ENCODE results near the gene PIPOX. TPM values are rescaled to one million over a fixed set of nuclear protein-coding genes. Genes with fewer than 3 reads are reported as not detected.

Gene PIPOX
- total and polyA plus RNA-seq, 9 of the 15 experiments (the other 6 are each of a cell fraction or from before 2014, with no cell fraction given) = 0.15 to 2.2 (median 0.58) TPM; not detected in 2

DNA sequence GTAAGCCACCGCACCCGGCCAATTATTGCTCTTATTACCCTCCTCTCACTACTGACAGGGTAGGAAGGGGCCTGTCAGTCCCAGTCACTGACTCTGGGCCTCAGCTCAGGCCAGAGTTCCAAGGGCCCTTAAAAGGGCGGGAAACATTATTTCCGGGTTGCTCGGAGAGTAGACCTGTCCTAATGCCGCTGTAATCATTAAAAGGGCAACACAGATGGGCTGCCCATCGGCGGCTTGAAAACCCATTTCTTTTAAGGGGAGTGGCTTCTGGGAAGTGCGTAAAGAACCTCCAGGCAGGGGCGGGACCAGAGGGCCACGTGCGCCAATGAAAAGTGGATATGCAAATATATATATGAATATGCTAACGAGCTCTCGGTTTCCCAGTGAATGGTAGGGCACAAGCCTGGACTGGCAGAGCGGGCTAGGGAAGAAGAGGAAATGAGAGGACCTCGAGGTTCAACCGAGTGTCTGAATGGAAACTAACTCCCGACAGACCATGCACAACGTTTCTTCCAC, 26.6 kb downstream of the PIPOX start (continued):
- TF ChIP-seq, protein P1, sequence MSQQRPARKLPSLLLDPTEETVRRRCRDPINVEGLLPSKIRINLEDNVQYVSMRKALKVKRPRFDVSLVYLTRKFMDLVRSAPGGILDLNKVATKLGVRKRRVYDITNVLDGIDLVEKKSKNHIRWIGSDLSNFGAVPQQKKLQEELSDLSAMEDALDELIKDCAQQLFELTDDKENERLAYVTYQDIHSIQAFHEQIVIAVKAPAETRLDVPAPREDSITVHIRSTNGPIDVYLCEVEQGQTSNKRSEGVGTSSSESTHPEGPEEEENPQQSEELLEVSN (IDR thresholded peaks at IDR 0.05; ENCODE audit: borderline replicate concordance in 1 of 2, extremely low read depth in 1 of 2, insufficient read depth in 1 of 2, insufficient read length in 1 of 2, low read depth in 1 of 2, low read length in 1 of 2, poor library complexity in 1 of 2, severe bottlenecking in 1 of 2) = peak; percentile 77 to 95
- TF ChIP-seq CXXC5 (CRISPR knock-in tag; IDR thresholded peaks at IDR 0.05) (peak; percentile 31; the same call in 1 of the 2 replicates), GABPB2 (CRISPR knock-in tag; conservative IDR thresholded peaks at IDR 0.05) (no peak), EP400 (IDR thresholded peaks at IDR 0.05) (0 out of 2 replicates have a peak, but pooled peaks have one; percentile 22), ZNF408 (CRISPR knock-in tag; IDR thresholded peaks at IDR 0.05; ENCODE audit: low read depth) (no peak), ELF1 (tag; IDR thresholded peaks at IDR 0.05) (peak; percentile 71), TEAD4 (IDR thresholded peaks at IDR 0.05; ENCODE audit: low read length) (peak; percentile 26; the same call in 1 of the 2 replicates), TEAD4 (CRISPR knock-in tag; IDR thresholded peaks at IDR 0.05; ENCODE audit: borderline replicate concordance) (no peak), E2F3 (CRISPR knock-in tag; IDR thresholded peaks at IDR 0.05) (peak; percentile 72; the same call in 1 of the 2 replicates), JUND (IDR thresholded peaks at IDR 0.05; ENCODE audit: borderline replicate concordance, low read depth, low read length) (peak; percentile 37; the same call in 1 of the 2 replicates), JUND (tag; IDR thresholded peaks at IDR 0.05; ENCODE audit: borderline replicate concordance, low read depth, low read length) (no peak)
- TF ChIP-seq, protein P2, sequence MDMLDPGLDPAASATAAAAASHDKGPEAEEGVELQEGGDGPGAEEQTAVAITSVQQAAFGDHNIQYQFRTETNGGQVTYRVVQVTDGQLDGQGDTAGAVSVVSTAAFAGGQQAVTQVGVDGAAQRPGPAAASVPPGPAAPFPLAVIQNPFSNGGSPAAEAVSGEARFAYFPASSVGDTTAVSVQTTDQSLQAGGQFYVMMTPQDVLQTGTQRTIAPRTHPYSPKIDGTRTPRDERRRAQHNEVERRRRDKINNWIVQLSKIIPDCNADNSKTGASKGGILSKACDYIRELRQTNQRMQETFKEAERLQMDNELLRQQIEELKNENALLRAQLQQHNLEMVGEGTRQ (CRISPR knock-in tag; IDR thresholded peaks at IDR 0.05) = peak; percentile 86
- TF ChIP-seq, protein P3, sequence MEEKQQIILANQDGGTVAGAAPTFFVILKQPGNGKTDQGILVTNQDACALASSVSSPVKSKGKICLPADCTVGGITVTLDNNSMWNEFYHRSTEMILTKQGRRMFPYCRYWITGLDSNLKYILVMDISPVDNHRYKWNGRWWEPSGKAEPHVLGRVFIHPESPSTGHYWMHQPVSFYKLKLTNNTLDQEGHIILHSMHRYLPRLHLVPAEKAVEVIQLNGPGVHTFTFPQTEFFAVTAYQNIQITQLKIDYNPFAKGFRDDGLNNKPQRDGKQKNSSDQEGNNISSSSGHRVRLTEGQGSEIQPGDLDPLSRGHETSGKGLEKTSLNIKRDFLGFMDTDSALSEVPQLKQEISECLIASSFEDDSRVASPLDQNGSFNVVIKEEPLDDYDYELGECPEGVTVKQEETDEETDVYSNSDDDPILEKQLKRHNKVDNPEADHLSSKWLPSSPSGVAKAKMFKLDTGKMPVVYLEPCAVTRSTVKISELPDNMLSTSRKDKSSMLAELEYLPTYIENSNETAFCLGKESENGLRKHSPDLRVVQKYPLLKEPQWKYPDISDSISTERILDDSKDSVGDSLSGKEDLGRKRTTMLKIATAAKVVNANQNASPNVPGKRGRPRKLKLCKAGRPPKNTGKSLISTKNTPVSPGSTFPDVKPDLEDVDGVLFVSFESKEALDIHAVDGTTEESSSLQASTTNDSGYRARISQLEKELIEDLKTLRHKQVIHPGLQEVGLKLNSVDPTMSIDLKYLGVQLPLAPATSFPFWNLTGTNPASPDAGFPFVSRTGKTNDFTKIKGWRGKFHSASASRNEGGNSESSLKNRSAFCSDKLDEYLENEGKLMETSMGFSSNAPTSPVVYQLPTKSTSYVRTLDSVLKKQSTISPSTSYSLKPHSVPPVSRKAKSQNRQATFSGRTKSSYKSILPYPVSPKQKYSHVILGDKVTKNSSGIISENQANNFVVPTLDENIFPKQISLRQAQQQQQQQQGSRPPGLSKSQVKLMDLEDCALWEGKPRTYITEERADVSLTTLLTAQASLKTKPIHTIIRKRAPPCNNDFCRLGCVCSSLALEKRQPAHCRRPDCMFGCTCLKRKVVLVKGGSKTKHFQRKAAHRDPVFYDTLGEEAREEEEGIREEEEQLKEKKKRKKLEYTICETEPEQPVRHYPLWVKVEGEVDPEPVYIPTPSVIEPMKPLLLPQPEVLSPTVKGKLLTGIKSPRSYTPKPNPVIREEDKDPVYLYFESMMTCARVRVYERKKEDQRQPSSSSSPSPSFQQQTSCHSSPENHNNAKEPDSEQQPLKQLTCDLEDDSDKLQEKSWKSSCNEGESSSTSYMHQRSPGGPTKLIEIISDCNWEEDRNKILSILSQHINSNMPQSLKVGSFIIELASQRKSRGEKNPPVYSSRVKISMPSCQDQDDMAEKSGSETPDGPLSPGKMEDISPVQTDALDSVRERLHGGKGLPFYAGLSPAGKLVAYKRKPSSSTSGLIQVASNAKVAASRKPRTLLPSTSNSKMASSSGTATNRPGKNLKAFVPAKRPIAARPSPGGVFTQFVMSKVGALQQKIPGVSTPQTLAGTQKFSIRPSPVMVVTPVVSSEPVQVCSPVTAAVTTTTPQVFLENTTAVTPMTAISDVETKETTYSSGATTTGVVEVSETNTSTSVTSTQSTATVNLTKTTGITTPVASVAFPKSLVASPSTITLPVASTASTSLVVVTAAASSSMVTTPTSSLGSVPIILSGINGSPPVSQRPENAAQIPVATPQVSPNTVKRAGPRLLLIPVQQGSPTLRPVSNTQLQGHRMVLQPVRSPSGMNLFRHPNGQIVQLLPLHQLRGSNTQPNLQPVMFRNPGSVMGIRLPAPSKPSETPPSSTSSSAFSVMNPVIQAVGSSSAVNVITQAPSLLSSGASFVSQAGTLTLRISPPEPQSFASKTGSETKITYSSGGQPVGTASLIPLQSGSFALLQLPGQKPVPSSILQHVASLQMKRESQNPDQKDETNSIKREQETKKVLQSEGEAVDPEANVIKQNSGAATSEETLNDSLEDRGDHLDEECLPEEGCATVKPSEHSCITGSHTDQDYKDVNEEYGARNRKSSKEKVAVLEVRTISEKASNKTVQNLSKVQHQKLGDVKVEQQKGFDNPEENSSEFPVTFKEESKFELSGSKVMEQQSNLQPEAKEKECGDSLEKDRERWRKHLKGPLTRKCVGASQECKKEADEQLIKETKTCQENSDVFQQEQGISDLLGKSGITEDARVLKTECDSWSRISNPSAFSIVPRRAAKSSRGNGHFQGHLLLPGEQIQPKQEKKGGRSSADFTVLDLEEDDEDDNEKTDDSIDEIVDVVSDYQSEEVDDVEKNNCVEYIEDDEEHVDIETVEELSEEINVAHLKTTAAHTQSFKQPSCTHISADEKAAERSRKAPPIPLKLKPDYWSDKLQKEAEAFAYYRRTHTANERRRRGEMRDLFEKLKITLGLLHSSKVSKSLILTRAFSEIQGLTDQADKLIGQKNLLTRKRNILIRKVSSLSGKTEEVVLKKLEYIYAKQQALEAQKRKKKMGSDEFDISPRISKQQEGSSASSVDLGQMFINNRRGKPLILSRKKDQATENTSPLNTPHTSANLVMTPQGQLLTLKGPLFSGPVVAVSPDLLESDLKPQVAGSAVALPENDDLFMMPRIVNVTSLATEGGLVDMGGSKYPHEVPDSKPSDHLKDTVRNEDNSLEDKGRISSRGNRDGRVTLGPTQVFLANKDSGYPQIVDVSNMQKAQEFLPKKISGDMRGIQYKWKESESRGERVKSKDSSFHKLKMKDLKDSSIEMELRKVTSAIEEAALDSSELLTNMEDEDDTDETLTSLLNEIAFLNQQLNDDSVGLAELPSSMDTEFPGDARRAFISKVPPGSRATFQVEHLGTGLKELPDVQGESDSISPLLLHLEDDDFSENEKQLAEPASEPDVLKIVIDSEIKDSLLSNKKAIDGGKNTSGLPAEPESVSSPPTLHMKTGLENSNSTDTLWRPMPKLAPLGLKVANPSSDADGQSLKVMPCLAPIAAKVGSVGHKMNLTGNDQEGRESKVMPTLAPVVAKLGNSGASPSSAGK (IDR thresholded peaks at IDR 0.05) = peak; percentile 81
- TF ChIP-seq, protein P4, sequence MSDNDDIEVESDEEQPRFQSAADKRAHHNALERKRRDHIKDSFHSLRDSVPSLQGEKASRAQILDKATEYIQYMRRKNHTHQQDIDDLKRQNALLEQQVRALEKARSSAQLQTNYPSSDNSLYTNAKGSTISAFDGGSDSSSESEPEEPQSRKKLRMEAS (CRISPR knock-in tag; IDR thresholded peaks at IDR 0.05) = peak; percentile 55; the same call in 1 of the 2 replicates

All from K562 (cell line).